Keratinocyte (primary cell): ENCODE results near the gene ZNF662. TPM values are rescaled to one million over a fixed set of nuclear protein-coding genes. Genes with fewer than 3 reads are reported as not detected.

Experiments
- DNase-seq: peaks from one replicate; pipeline ENCODE4 v3.0.0-alpha.2; 2011; ENCODE audit warnings: low read depth, missing footprints, low spot score
- FAIRE-seq: peaks from 2 replicates; lab custom pipeline; 2011; peaks lifted over from hg19 to GRCh38; lab: Jason Lieb, UNC
- H2AFZ ChIP-seq: 2 replicates; pipeline ENCODE4 v1.6.0; 2012; ENCODE audit warnings: low read length, control low read depth, inconsistent platforms; ENCODE audit not compliant: control insufficient read depth
- H3K27ac ChIP-seq: 2 replicates; pipeline ENCODE4 v1.5.1; 2011; ENCODE audit warnings: low read length; ENCODE audit not compliant: control insufficient read depth, insufficient read depth
- H3K27me3 ChIP-seq: 3 replicates; pipeline ENCODE4 v1.6.0; 2011; ENCODE audit warnings: low read length; ENCODE audit not compliant: control insufficient read depth, insufficient read depth; ENCODE audit errors: extremely low read depth
- H3K36me3 ChIP-seq, 2 experiments: 2 replicates in 1 of 2; 3 replicates in 1 of 2; pipeline ENCODE4 v1.5.1; 2011; ENCODE audit warnings: low read length in 2 of 2, mild to moderate bottlenecking in 1 of 2; ENCODE audit not compliant: control insufficient read depth in 2 of 2, insufficient read depth in 2 of 2; ENCODE audit errors: extremely low read depth in 1 of 2
- H3K4me1 ChIP-seq: 3 replicates; pipeline ENCODE4 v1.5.1; 2011; ENCODE audit warnings: low read length; ENCODE audit not compliant: control insufficient read depth, insufficient read depth; ENCODE audit errors: extremely low read depth
- H3K4me2 ChIP-seq: 3 replicates; pipeline ENCODE4 v1.6.0; 2011; ENCODE audit warnings: low read depth, low read length; ENCODE audit not compliant: control insufficient read depth, insufficient read depth; ENCODE audit errors: extremely low read depth
- H3K4me3 ChIP-seq, 3 experiments: fragments of 200-600 bp in 1 of 3; sonication (generic) in 1 of 3; 2 replicates in 2 of 3; 3 replicates in 1 of 3; pipeline ENCODE4 v1.5.1; 2011 to 2016; ENCODE audit warnings: low read length in 3 of 3, mild to moderate bottlenecking in 3 of 3, control low read depth in 2 of 3, inconsistent platforms in 1 of 3, low read depth in 1 of 3, mixed read lengths in 1 of 3, mixed run types in 1 of 3, moderate library complexity in 1 of 3; ENCODE audit not compliant: control insufficient read depth in 2 of 3, insufficient read depth in 2 of 3; ENCODE audit errors: extremely low read depth in 1 of 3
- H3K79me2 ChIP-seq: 2 replicates; pipeline ENCODE4 v1.6.0; 2012; ENCODE audit warnings: low read length; ENCODE audit not compliant: control insufficient read depth, insufficient read depth
- H3K9ac ChIP-seq: 3 replicates; pipeline ENCODE4 v1.6.0; 2011; ENCODE audit warnings: low read length; ENCODE audit not compliant: control insufficient read depth, insufficient read depth; ENCODE audit errors: extremely low read depth
- H3K9me1 ChIP-seq: 3 replicates; pipeline ENCODE4 v1.6.0; 2011; ENCODE audit warnings: low read length; ENCODE audit not compliant: control insufficient read depth, insufficient read depth; ENCODE audit errors: extremely low read depth
- H3K9me3 ChIP-seq: 2 replicates; pipeline ENCODE4 v1.5.1; 2012; ENCODE audit warnings: low read depth, low read length; ENCODE audit not compliant: control insufficient read depth
- H4K20me1 ChIP-seq: 3 replicates; pipeline ENCODE4 v1.6.0; 2011; ENCODE audit warnings: low read length; ENCODE audit not compliant: control insufficient read depth, insufficient read depth; ENCODE audit errors: extremely low read depth
- CTCF ChIP-seq, 3 experiments: IDR thresholded peaks in 1 of 3; conservative IDR thresholded peaks in 1 of 3; optimal IDR thresholded peaks in 1 of 3; 2 replicates in 2 of 3; 3 replicates in 1 of 3; pipeline versions ENCODE3 to v1.5.1; 2011; ENCODE audit warnings: low read length in 3 of 3, mild to moderate bottlenecking in 3 of 3, moderate library complexity in 2 of 3, control low read depth in 1 of 3, inconsistent platforms in 1 of 3; ENCODE audit not compliant: insufficient read depth in 2 of 3; ENCODE audit errors: extremely low read depth in 1 of 3
- EZH2 ChIP-seq: IDR thresholded peaks from one replicate; pipeline ENCODE4 v1.6.1; 2012; ENCODE audit warnings: inconsistent platforms, mild to moderate bottlenecking, low read length, moderate library complexity
- dilution Hi-C: fragments of 300-500 bp; cut with MboI; formaldehyde crosslinking; loops from one replicate; pipeline ENCODE4 v1.7.0; 2020; ENCODE audit warnings: low sequenced_read_pairs; ENCODE audit not compliant: extremely low pct_ligation_motif_present
- polyA plus RNA-seq, 5 experiments: library from polyadenylated mRNA; depleted of rRNA in 3 of 5; stranded (reverse) in 3 of 5; stranded (forward) in 1 of 5; unstranded in 1 of 5; fragments of >200 nt; gene quantifications; 1 replicate in 1 of 5; 2 replicates in 3 of 5; 3 replicates in 1 of 5; pipeline versions ENCODE4 v1.2.1 to v1.2.3, GENCODE V29; 2011 to 2012; ENCODE audit warnings: missing spikeins in 2 of 5, low read depth in 1 of 5, low replicate concordance in 1 of 5

The ZNF662 gene
- polyA plus RNA-seq, 1 donor (not counting 4 experiments of a cell fraction or from before 2014, with no cell fraction given) = 1.4 TPM

GRCh38 chr3:42873221-42873982 is 32.5 kb upstream of the ZNF662 start:
- Histone ChIP-seq H3K79me2 (no peaks in the 10 kb centered on the region), H3K4me1 (no peaks in the 10 kb centered on the region), H3K4me3 (no peak overlapping the region), H3K27me3 (peaks cover 11% of the 10 kb centered on the region), H3K9ac (no peak overlapping the region), H2AFZ (no peak overlapping the region), H3K9me1 (no peaks in the 10 kb centered on the region), H3K36me3 (no peaks in the 10 kb centered on the region), H3K9me3 (no peaks in the 10 kb centered on the region), H3K4me2 (no peak overlapping the region), H4K20me1 (no peaks in the 10 kb centered on the region), H3K27ac (no peak overlapping the region)
- DNase-seq (no peak), FAIRE-seq (no peak)
- TF ChIP-seq CTCF (optimal IDR thresholded peaks at IDR 0.05 in 1 of 3, IDR thresholded peaks at IDR 0.05 in 1 of 3, conservative IDR thresholded peaks at IDR 0.05 in 1 of 3; ENCODE audit: extremely low read depth in 1 of 3, insufficient read depth in 2 of 3, low read length in 3 of 3) = no peak
- no peak for TF ChIP-seq EZH2
- dilution Hi-C loops = no loop called here

GRCh38 chr3:42874749-42875148 is 31.2 kb upstream of the ZNF662 start:
- H3K4me1 ChIP-seq = no peaks in the 10 kb centered on the region
- no peaks in the 10 kb centered on the region for H3K79me2 ChIP-seq
- dilution Hi-C loops = no loop called here
- FAIRE-seq (no peak), DNase-seq (no peak)
- no peak overlapping the region for H3K9ac ChIP-seq
- H2AFZ ChIP-seq = no peak overlapping the region
- no peaks in the 10 kb centered on the region for H3K9me3 ChIP-seq
- no peaks in the 10 kb centered on the region for H3K36me3 ChIP-seq
- H4K20me1 ChIP-seq = no peaks in the 10 kb centered on the region
- H3K9me1 ChIP-seq = no peaks in the 10 kb centered on the region
- H3K27me3 ChIP-seq = peaks cover 9% of the 10 kb centered on the region
- H3K4me3 ChIP-seq = no peak overlapping the region
- H3K27ac ChIP-seq = no peak overlapping the region
- TF ChIP-seq EZH2 = no peak
- TF ChIP-seq CTCF (optimal IDR thresholded peaks at IDR 0.05 in 1 of 3, IDR thresholded peaks at IDR 0.05 in 1 of 3, conservative IDR thresholded peaks at IDR 0.05 in 1 of 3; ENCODE audit: extremely low read depth in 1 of 3, insufficient read depth in 2 of 3, low read length in 3 of 3) = no peak
- H3K4me2 ChIP-seq = no peak overlapping the region
